IMR-90 (cell line): Measurements from ENCODE around the gene CRYBA2. TPM values are rescaled to one million over a fixed set of nuclear protein-coding genes. Genes with fewer than 3 reads are reported as not detected.

Experiments
- ATAC-seq: fragments of 200-7000 bp; cut with Tn5 transposase; 2 replicates; pipeline ENCODE4 v1.9.1; 2020; ENCODE audit warnings: low read depth, mild to moderate bottlenecking, moderate library complexity
- BruUV-seq: library from RNA; stranded (reverse); fragments of 400-500 nt; replicated peaks from 2 replicates; lab custom pipeline; 2021; lab: Mats Ljungman, UMichigan
- CTCF ChIA-PET: fragments of 300-600 bp; formaldehyde crosslinking; extraction: SDS; loops from one replicate; lab custom pipeline; 2021; ENCODE audit warnings: antibody characterized with exemption; lab: Yijun Ruan, JAX
- POLR2A ChIA-PET: fragments of 300-600 bp; sonication (Branson Sonifier 250); formaldehyde crosslinking; loops from one replicate; lab custom pipeline; 2022; ENCODE audit warnings: antibody characterized with exemption; ENCODE audit not compliant: unreplicated experiment; lab: Charles Lee
- DNase-seq: peaks from one replicate; pipeline ENCODE4 v3.0.0; 2013
- H2AFZ ChIP-seq: replicated peaks from 2 replicates; pipeline ENCODE3; 2013; ENCODE audit warnings: low read length, mild to moderate bottlenecking; ENCODE audit not compliant: poor library complexity
- H2AK5ac ChIP-seq: 2 replicates; pipeline ENCODE4 v1.6.1; 2013; ENCODE audit warnings: low read depth, low read length, inconsistent platforms
- H2AK9ac ChIP-seq: replicated peaks from 2 replicates; pipeline ENCODE3; 2013; ENCODE audit warnings: mild to moderate bottlenecking, low read depth, low read length, moderate library complexity; ENCODE audit not compliant: poor library complexity
- H2BK120ac ChIP-seq: 2 replicates; pipeline ENCODE4 v1.6.1; 2013; ENCODE audit warnings: low read depth, low read length, inconsistent platforms
- H2BK15ac ChIP-seq: 3 replicates; pipeline ENCODE4 v1.6.1; 2013; ENCODE audit warnings: low read depth, low read length, inconsistent platforms
- H2BK20ac ChIP-seq: 2 replicates; pipeline ENCODE4 v1.6.1; 2013; ENCODE audit warnings: low read depth, mild to moderate bottlenecking, inconsistent platforms, low read length, moderate library complexity
- H2BK5ac ChIP-seq: 2 replicates; pipeline ENCODE4 v1.6.1; 2013; ENCODE audit warnings: mild to moderate bottlenecking, low read depth, low read length, inconsistent platforms; ENCODE audit not compliant: poor library complexity, severe bottlenecking
- H3K14ac ChIP-seq: replicated peaks from 2 replicates; pipeline ENCODE4 v1.6.1; 2013; ENCODE audit warnings: low read depth, low read length, inconsistent platforms
- H3K18ac ChIP-seq: 2 replicates; pipeline ENCODE4 v1.6.1; 2013; ENCODE audit warnings: low read depth, low read length, control low read depth
- H3K23ac ChIP-seq: 2 replicates; pipeline ENCODE4 v1.6.1; 2013; ENCODE audit warnings: low read depth, low read length, inconsistent platforms
- H3K27ac ChIP-seq: 2 replicates; pipeline ENCODE4 v1.5.1; 2013; ENCODE audit warnings: mild to moderate bottlenecking, control low read depth, low read length; ENCODE audit not compliant: insufficient read depth
- H3K27me3 ChIP-seq: 2 replicates; pipeline ENCODE4 v1.6.1; 2013; ENCODE audit warnings: low read length; ENCODE audit not compliant: control insufficient read depth, insufficient read depth
- H3K36me3 ChIP-seq: 2 replicates; pipeline ENCODE4 v1.6.1; 2013; ENCODE audit warnings: low read length, mixed read lengths; ENCODE audit not compliant: control insufficient read depth, insufficient read depth
- H3K4ac ChIP-seq: 2 replicates; pipeline ENCODE4 v1.6.1; 2013; ENCODE audit warnings: low read depth, low read length, inconsistent platforms
- H3K4me1 ChIP-seq: 2 replicates; pipeline ENCODE4 v1.6.1; 2013; ENCODE audit warnings: low read length, mixed read lengths; ENCODE audit not compliant: control insufficient read depth, insufficient read depth
- H3K4me2 ChIP-seq: 2 replicates; pipeline ENCODE4 v1.6.1; 2013; ENCODE audit warnings: low read depth, mild to moderate bottlenecking, control low read depth, low read length, moderate library complexity
- H3K4me3 ChIP-seq: 2 replicates; pipeline ENCODE4 v1.5.1; 2013; ENCODE audit warnings: low read depth, mild to moderate bottlenecking, control low read depth, low read length, moderate library complexity; ENCODE audit not compliant: insufficient read depth
- H3K56ac ChIP-seq: 2 replicates; pipeline ENCODE4 v1.6.1; 2013; ENCODE audit warnings: low read length, inconsistent platforms; ENCODE audit not compliant: insufficient read depth; ENCODE audit errors: extremely low read depth
- H3K79me1 ChIP-seq, 2 experiments: 2 replicates each; pipeline ENCODE4 v1.6.1; 2013; ENCODE audit warnings: low read length in 2 of 2, inconsistent platforms in 1 of 2, low read depth in 1 of 2
- H3K9ac ChIP-seq: 2 replicates; pipeline ENCODE4 v1.6.1; 2013; ENCODE audit warnings: low read depth, low read length, control low read depth
- H3K9me1 ChIP-seq: 2 replicates; pipeline ENCODE4 v1.6.1; 2013; ENCODE audit warnings: low read length, inconsistent platforms; ENCODE audit not compliant: insufficient read depth
- H3K9me3 ChIP-seq: 2 replicates; pipeline ENCODE4 v1.6.1; 2013; ENCODE audit warnings: low read length; ENCODE audit not compliant: control insufficient read depth, insufficient read depth
- H4K20me1 ChIP-seq: 2 replicates; pipeline ENCODE4 v1.6.1; 2013; ENCODE audit warnings: low read length, inconsistent platforms; ENCODE audit not compliant: insufficient read depth
- H4K5ac ChIP-seq: 2 replicates; pipeline ENCODE4 v1.6.1; 2013; ENCODE audit warnings: mild to moderate bottlenecking, low read depth, low read length, control low read depth
- H4K8ac ChIP-seq, 2 experiments: 2 replicates each; pipeline ENCODE4 v1.6.1; 2013; ENCODE audit warnings: low read depth in 2 of 2, low read length in 2 of 2, control low read depth in 1 of 2, inconsistent platforms in 1 of 2
- H4K91ac ChIP-seq: 2 replicates; pipeline ENCODE4 v1.6.1; 2013; ENCODE audit warnings: low read depth, low read length, inconsistent platforms; ENCODE audit not compliant: insufficient read depth
- BHLHE40 ChIP-seq: fragments of 150-350 bp; IDR thresholded peaks from 2 replicates; pipeline ENCODE4 v1.6.1; 2016; ENCODE audit warnings: mild to moderate bottlenecking, low read depth, low read length
- CEBPB ChIP-seq: IDR thresholded peaks from 2 replicates; pipeline ENCODE4 v1.6.1; 2012; ENCODE audit warnings: low read depth, low read length, improper control_type of control experiment
- CHD1 ChIP-seq: IDR thresholded peaks from 2 replicates; pipeline ENCODE4 v1.6.1; 2012; ENCODE audit warnings: low read depth, low read length, improper control_type of control experiment
- FOS ChIP-seq: fragments of 150-350 bp; IDR thresholded peaks from 2 replicates; pipeline ENCODE4 v1.6.1; 2016; ENCODE audit warnings: low read depth, low read length
- MAFK ChIP-seq: IDR thresholded peaks from 2 replicates; pipeline ENCODE4 v1.6.1; 2012; ENCODE audit warnings: low read depth, low read length, improper control_type of control experiment
- MAZ ChIP-seq: IDR thresholded peaks from 2 replicates; pipeline ENCODE4 v1.6.1; 2012; ENCODE audit warnings: low read depth, mild to moderate bottlenecking, low read length, improper control_type of control experiment, moderate library complexity, borderline replicate concordance
- MXI1 ChIP-seq: IDR thresholded peaks from 2 replicates; pipeline ENCODE4 v1.6.1; 2012; ENCODE audit warnings: low read depth, mild to moderate bottlenecking, low read length, moderate library complexity, borderline replicate concordance
- NFE2L2 ChIP-seq: fragments of 150-350 bp; IDR thresholded peaks from 2 replicates; pipeline ENCODE4 v1.6.1; 2016; ENCODE audit warnings: low read depth, mild to moderate bottlenecking, low read length
- RCOR1 ChIP-seq: IDR thresholded peaks from 2 replicates; pipeline ENCODE4 v1.6.1; 2012; ENCODE audit warnings: mild to moderate bottlenecking, low read length, improper control_type of control experiment; ENCODE audit not compliant: insufficient replicate concordance
- RFX5 ChIP-seq: IDR thresholded peaks from 2 replicates; pipeline ENCODE4 v1.8.0; 2012; ENCODE audit warnings: low read depth, mild to moderate bottlenecking, low read length, moderate library complexity
- SMC3 ChIP-seq: fragments of 150-350 bp; IDR thresholded peaks from 2 replicates; pipeline ENCODE4 v1.6.1; 2016; ENCODE audit warnings: low read depth, mild to moderate bottlenecking, antibody characterized with exemption, low read length, moderate library complexity
- WGBS, 2 experiments: methylation state at CpG; one replicate each; pipeline versions ENCODE4 v1.1.5 to v1.1.7; 2013; ENCODE audit warnings: missing lambda C conversion rate in 2 of 2; ENCODE audit not compliant: insufficient read length in 1 of 2; ENCODE audit errors: extremely low coverage in 2 of 2; 5-methylcytosine and 5-hydroxymethylcytosine counted together
- dilution Hi-C: fragments of 300-500 bp; cut with HindIII; formaldehyde crosslinking; loops from one replicate; pipeline ENCODE4 v1.14.3; 2018; ENCODE audit warnings: low sequenced_read_pairs; ENCODE audit not compliant: unreplicated experiment
- in situ Hi-C: fragments of 300-500 bp; cut with MboI; formaldehyde crosslinking; loops from 3 replicates; pipeline ENCODE4 v1.14.3; 2019; ENCODE audit warnings: low sequenced_read_pairs, inconsistent platforms, mixed read lengths
- intact Hi-C: fragments of 100-400 bp; cut with micrococcal nuclease; formaldehyde crosslinking; loops from 2 replicates; pipeline ENCODE4 v1.10.0; 2022
- polyA plus RNA-seq, 3 experiments: library from polyadenylated mRNA; depleted of rRNA; stranded (reverse); fragments of >200 nt; gene quantifications; 2 replicates each; pipeline ENCODE4 v1.2.3, GENCODE V29; 2012; ENCODE audit warnings: low replicate concordance in 1 of 3
- total RNA-seq: library from RNA; depleted of rRNA; stranded (reverse); fragments of >200 nt; gene quantifications from 2 replicates; pipeline ENCODE4 v1.2.3, GENCODE V29; 2012
- TF ChIP-seq, protein P1 (sequence below): fragments of 150-350 bp; IDR thresholded peaks from 2 replicates; pipeline ENCODE4 v1.6.1; 2017; ENCODE audit warnings: mild to moderate bottlenecking, antibody characterized with exemption, low read length, low read depth
- TF ChIP-seq, protein P2 (sequence below): fragments of 150-350 bp; IDR thresholded peaks from 2 replicates; pipeline ENCODE4 v1.6.1; 2016; ENCODE audit warnings: low read depth, mild to moderate bottlenecking, low read length, moderate library complexity, borderline replicate concordance
- TF ChIP-seq, protein P3 (sequence below): conservative IDR thresholded peaks from 2 replicates; pipeline ENCODE4 v1.5.1; 2012; ENCODE audit warnings: mild to moderate bottlenecking, low read depth, low read length, improper control_type of control experiment

The CRYBA2 gene
- total and polyA plus RNA-seq, 2 of the 4 experiments (the other 2 are of a cell fraction), result not detected

DNA sequence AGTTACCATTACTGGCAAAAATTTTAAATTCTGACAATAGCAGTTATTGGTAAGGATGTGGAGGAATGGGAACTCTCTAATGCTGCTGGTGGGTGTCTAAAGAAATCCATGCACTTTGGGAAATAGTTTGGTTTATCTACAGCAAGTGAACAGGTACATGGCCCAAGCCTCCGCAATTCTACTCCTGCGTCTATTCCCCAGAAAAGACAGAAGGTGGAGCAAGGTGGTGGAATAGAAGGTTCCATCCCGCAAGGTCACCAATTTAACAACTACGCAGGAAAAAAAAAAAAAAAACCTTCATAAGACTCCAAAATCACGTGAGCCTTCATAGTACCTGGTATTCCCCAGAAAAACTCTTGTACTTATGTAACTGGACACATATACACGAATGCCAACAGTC, 41.6 kb upstream of the CRYBA2 start:
- Histone ChIP-seq H3K4me3 (no peak overlapping the region), H3K4me1 (no peaks in the 10 kb centered on the region), H2BK120ac (no peak overlapping the region), H2AK5ac (no peak overlapping the region), H3K9me1 (no peaks in the 10 kb centered on the region), H4K91ac (no peak overlapping the region), H3K23ac (no peak overlapping the region), H2AFZ (no peak overlapping the region), H2BK15ac (no peak overlapping the region), H3K4ac (no peak overlapping the region), H4K5ac (no peak overlapping the region), H3K9ac (no peak overlapping the region), H3K79me1 (no peaks in the 10 kb centered on the region), H2BK5ac (no peak overlapping the region), H2AK9ac (no peak overlapping the region), H2BK20ac (no peak overlapping the region), H3K36me3 (no peaks in the 10 kb centered on the region), H4K20me1 (0 out of 2 replicates have a peak, but pooled peaks cover 3% of the 10 kb centered on the region), H3K4me2 (no peak overlapping the region), H3K27ac (no peak overlapping the region), H3K9me3 (no peaks in the 10 kb centered on the region), H3K18ac (no peak overlapping the region), H4K8ac (no peak overlapping the region), H3K14ac (no peak overlapping the region), H3K56ac (no peak overlapping the region), H3K27me3 (peaks cover 45% of the 10 kb centered on the region)
- no CpG with 5 or more reads among the region's 6 CpGs for WGBS, 2 experiments
- ChIA-PET CTCF (interaction anchor here (0.6 kb wide), 1 partner anchor 84 kb away, joined by 4 read pairs; no protein-coding TSS in a partner anchor), POLR2A (no interaction called here)
- DNase-seq (no peak), ATAC-seq (no peak)
- no TSS peak for BruUV-seq
- intact Hi-C loops (no loop called here), in situ Hi-C loops (no loop called here), dilution Hi-C loops (no loop called here)
- TF ChIP-seq RFX5, result no peak
- TF ChIP-seq SMC3, result no peak
- TF ChIP-seq, protein P1, sequence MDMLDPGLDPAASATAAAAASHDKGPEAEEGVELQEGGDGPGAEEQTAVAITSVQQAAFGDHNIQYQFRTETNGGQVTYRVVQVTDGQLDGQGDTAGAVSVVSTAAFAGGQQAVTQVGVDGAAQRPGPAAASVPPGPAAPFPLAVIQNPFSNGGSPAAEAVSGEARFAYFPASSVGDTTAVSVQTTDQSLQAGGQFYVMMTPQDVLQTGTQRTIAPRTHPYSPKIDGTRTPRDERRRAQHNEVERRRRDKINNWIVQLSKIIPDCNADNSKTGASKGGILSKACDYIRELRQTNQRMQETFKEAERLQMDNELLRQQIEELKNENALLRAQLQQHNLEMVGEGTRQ, result no peak
- TF ChIP-seq, protein P2, sequence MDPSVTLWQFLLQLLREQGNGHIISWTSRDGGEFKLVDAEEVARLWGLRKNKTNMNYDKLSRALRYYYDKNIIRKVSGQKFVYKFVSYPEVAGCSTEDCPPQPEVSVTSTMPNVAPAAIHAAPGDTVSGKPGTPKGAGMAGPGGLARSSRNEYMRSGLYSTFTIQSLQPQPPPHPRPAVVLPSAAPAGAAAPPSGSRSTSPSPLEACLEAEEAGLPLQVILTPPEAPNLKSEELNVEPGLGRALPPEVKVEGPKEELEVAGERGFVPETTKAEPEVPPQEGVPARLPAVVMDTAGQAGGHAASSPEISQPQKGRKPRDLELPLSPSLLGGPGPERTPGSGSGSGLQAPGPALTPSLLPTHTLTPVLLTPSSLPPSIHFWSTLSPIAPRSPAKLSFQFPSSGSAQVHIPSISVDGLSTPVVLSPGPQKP, result no peak
- no peak for TF ChIP-seq BHLHE40
- no peak for TF ChIP-seq FOS
- TF ChIP-seq, protein P3, sequence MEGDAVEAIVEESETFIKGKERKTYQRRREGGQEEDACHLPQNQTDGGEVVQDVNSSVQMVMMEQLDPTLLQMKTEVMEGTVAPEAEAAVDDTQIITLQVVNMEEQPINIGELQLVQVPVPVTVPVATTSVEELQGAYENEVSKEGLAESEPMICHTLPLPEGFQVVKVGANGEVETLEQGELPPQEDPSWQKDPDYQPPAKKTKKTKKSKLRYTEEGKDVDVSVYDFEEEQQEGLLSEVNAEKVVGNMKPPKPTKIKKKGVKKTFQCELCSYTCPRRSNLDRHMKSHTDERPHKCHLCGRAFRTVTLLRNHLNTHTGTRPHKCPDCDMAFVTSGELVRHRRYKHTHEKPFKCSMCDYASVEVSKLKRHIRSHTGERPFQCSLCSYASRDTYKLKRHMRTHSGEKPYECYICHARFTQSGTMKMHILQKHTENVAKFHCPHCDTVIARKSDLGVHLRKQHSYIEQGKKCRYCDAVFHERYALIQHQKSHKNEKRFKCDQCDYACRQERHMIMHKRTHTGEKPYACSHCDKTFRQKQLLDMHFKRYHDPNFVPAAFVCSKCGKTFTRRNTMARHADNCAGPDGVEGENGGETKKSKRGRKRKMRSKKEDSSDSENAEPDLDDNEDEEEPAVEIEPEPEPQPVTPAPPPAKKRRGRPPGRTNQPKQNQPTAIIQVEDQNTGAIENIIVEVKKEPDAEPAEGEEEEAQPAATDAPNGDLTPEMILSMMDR, result no peak
- TF ChIP-seq MAFK, result no peak
- no peak for TF ChIP-seq NFE2L2
- TF ChIP-seq MXI1, result no peak
- no peak for TF ChIP-seq RCOR1
- TF ChIP-seq CEBPB, result no peak
- no peak for TF ChIP-seq CHD1
- TF ChIP-seq MAZ, result no peak
